ENCODE data around the gene SPDYE2.
"Not testable (repeated sequence)": the region's sequence is repeated elsewhere in the genome, so short reads cannot be mapped to it uniquely, and the experiment has no call there.

The SPDYE2 gene, protein sequence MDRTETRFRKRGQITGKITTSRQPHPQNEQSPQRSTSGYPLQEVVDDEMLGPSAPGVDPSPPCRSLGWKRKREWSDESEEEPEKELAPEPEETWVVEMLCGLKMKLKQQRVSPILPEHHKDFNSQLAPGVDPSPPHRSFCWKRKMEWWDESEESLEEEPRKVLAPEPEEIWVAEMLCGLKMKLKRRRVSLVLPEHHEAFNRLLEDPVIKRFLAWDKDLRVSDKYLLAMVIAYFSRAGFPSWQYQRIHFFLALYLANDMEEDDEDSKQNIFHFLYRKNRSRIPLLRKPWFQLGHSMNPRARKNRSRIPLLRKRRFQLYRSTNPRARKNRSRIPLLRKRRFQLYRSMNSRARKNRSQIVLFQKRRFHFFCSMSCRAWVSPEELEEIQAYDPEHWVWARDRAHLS

DNA sequence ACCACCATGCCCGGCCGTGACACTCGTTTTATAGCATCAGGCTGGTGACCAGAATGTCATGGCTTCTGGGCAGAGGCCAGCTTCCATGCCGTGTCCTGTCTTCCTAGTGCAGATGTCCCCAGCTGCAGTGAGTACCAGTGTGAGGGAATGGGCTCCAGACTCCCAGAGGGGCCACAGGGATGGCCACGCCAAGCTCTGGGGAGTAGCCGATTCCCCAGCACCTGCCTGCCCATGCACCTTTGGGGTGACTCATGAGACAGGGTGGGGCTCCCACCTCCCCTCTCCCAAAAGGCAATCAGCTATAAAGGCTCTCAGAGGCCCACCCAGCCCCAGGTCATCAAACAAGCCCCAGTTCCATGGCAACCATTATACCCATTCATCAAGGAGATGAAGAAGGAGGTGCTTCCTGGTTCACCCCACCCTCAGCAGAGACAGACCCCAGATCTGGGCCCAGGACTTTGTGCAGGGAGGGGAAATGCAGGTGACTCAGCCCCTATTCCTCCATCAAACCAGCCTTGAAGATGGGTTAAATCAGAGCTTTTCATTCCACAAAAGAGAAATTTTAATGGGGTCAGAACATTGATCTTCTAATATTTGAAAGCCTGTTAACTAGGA is at the start of gene SPDYE2:
Gene SPDYE2, plus strand, starts transcription at position 419 of the 615 bp plus-strand sequence. CDS start 2,030 bp downstream, outside the sequence.
- not testable (repeated sequence) for DNase-seq

DNA sequence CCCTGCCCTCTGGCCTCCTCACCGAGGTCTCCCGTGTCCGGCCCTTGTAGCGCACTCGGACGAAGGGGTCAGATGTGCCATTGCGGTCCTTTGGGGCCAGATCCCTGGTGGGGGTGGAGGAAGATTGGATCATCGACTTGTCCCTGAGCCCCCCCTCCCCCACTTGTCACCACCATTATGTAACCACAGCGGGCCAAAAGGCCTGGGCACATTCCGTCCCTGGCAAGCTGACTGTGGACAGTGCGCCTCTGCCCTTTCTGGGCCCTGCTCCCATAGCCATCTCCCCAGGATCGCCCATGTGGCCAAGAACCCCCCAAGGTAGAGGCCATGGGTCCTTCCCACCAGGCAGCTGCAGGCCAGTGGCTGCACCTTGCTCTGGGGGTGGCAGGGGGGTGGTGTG is 47.9 kb upstream of the SPDYE2 start:
- DNase-seq = not testable (repeated sequence)

DNA sequence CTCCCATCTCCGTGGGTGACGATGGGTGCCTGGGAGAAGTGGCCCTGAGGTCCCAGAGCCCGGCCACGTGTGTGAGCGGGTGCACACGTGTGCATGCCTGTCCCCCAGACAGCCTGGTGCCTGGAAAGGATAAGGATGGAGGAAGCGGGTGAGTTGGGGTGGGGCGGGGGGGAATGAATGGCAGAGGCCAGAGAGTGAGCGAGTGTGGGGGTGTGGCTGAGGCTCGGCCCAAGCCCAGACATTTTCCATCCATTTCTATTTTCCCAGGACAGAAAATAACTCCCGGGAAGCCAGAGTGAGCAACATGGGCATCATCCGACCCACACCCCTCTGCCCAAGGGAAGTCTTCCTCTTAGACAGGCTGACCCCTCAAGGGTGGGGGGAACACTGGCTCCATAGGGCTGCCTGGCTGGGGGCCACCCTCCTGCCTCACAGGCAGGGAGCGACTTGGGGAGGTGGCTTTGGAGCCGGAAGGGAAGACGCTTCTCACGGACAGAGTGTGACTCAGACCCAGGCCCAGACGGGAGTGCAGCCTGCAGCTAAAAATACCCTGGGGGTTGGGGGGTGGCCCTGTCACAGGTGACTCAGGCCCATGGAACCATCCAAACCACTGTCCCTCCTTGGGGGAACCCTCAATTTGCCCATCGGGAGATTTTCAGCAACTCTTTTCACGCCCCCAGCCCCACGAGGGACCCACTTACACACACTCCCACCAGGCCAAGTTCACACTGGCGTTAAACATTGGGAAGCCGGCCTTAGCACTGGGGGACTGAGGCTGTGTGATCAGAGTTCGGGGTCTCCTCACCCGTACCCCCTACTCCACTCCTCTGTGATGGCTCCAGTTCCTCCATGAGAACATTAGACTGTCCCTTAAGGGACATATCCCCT is 45.5 kb upstream of the SPDYE2 start:
- DNase-seq = not testable (repeated sequence)

DNA sequence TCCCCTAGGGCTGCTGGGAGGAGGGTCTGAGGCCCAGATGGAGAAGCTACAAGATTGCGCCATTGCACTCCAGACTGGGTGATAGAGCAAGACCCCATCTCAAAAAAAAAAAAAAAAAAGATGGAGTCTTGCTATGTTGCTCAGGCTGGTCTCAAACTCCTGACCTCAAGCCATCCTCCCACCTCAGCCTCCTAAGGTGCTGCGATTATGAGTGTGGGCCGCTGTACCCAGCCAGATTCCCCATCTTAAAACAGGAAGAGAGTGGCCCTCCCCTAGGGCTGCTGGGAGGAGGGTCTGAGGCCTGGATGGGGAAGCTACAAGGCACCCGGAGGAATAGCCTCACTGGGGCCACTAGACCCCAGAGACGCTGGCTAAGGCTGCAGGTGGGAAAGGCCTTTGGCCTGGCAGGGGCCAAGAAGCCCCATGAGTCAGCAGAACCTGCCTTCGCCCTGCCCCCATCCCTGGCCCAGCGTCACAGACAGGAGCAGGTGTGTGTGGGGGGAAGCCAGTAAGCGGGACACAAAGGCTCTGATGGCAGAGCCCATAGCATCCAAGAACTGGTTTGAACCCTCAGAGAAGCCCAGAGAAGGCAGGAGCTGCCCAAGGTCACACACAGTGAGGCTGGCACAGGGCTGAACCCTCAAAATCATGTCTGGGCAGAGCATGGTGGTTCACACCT is 43.5 kb upstream of the SPDYE2 start:
- DNase-seq = not testable (repeated sequence)

DNA sequence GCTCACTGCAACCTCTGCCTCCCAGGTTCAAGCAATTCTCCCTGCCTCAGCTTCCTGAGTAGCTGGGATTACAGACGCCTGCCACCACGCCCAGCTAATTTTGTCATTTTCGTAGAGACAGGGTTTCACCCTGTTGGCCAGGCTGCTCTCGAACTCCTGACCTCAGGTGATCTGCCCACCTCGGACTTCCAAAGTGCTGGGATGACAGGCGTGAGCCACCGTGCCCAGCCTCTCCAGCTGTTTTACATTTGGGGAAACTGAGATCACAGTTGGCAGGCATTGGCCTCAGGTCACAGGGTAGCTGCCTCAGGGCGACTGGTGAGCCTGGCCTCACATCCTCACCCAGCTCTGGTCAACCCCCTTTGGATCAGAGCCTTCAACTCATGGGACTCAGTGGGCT is 40.5 kb upstream of the SPDYE2 start:
- not testable (repeated sequence) for DNase-seq

DNA sequence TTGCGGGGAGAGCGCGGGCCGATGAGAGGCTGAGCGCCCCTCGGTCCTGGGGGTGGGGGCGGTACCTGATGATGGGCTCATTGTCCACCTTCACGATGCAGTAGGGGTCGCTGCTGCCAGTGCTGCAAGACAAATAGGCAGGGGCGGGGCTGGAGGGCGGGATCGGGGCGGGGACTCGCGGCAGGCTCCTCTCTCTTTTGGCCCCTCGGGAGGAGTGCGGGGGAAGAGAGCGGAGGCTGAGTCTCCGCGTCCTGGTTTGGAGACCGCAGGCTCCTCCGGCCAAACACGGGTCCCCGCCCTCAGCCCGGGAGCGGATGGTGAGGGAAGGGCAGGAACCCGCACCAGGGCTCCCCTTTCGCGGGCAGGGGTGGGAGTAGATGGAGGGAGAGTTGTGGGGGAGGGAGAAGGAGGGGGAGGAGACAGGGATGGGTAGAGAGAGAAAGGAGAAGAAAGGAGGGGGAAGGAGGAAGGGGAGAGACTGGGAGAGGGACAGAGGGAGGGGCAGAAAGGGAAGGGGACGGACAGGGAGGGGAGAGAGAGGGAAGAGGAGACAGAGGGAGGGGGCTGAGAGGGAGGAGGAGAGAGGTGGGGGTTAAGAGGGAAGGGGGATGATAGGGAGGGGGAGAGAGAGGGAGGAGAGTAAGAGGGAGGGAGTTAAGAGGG is 39.0 kb upstream of the SPDYE2 start:
- not testable (repeated sequence) for DNase-seq

DNA sequence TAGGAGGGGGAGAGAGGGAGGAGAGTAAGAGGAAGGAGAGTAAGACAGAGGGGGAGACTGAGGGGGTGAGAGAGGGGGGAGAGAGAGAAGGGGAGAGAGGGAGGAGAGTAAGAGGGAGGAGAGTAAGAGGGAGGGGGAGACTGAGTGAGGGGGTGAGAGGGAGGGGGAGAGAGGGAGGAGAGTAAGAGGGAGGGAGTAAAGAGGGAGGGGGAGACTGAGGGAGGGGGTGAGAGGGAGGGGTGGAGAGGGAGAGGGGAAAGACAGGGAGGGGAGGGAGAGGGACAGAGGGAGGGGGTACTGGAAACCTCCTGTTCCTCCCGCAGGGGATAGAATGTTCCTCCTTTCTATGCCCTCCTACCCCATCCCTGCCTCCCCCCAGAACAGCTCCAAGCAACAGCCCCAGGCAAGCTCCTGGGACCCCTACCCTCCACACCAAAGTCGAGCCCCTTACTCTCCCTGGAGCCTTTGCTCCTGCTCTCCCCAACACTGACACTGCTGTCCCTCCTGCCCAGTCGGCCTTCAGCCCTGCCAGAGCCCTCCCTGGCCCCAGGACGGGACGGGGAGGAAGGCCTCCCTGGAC is 38.3 kb upstream of the SPDYE2 start:
- DNase-seq = not testable (repeated sequence)

DNA sequence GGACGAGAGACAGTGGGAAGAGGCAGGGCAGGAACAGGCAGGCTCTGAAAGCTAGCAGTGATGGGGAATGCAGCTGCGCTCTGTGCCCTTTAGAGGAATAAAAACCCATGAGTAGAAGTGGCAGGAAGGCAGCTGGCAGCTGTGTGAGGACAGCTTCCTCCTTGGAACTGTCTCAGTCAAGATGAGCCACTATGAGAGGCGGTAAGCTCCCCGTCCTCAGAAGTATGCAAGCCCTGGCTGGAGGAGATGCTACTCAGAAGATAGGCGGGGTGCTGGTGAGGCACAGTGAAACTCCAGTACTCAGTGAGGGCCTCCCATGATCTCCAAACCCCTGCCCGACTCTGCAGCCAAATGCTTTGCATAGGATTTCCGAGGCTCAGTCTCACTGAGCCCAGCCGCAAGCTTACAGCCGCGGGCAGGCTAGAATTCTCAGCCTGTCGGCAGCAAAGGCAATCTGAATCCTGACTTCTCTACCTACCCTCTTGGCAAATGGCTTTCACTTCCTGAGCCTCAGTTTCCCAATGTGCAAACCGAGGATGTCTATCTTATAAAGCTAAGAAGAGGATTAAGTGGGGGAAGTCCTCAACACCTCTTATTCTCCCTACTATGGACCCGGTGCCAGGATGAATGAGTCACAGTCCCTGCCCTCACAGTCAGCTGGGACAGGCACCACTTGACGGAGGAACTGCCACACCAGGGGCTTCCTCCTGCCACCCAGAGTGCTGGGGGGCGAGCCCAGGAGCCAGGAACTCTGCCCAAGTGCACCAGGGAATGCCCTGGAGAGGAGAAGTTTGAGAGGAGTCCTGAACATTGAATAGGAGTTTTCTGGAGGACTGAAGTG is 35.9 kb upstream of the SPDYE2 start:
- not testable (repeated sequence) for DNase-seq

DNA sequence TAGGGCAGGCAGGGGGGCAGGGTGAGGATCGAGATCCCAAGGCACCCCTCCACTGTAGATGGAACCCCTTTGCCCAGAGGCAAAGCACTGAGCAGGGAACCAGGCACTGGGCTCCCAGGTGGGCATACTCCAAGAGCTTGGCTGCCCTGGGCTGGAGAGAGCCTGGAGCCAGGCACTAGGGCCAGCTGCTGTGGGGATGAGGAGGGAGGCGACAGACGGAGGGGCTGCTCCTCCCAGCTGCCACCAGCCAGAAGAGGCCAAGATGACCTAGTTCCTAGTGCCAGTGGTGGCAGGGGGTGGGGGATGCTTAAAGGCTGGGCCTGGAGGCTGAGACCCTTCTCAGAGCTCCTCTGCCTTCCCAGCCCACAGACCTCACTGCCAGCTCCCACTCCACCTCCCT is 35.1 kb upstream of the SPDYE2 start:
- DNase-seq = not testable (repeated sequence)

DNA sequence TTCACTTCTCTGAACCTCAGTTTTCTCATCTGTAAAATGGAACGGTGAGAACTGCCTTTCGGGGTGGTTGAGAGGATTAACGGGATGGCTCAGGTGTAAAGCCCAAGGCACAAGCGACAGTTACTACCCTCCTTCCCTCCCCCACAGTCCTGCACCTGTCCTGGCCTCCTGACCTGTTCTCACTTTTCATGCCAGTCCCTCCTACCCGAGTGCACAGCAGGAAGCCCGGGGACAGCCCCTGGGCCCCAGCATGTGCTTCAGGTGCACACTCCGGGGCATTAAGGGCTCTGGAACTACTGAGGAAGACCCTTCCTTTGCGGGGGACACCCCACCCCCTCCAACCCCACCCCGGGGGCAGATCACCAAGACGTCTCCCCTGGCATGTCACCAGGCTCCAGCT is 34.1 kb upstream of the SPDYE2 start:
- DNase-seq = not testable (repeated sequence)

DNA sequence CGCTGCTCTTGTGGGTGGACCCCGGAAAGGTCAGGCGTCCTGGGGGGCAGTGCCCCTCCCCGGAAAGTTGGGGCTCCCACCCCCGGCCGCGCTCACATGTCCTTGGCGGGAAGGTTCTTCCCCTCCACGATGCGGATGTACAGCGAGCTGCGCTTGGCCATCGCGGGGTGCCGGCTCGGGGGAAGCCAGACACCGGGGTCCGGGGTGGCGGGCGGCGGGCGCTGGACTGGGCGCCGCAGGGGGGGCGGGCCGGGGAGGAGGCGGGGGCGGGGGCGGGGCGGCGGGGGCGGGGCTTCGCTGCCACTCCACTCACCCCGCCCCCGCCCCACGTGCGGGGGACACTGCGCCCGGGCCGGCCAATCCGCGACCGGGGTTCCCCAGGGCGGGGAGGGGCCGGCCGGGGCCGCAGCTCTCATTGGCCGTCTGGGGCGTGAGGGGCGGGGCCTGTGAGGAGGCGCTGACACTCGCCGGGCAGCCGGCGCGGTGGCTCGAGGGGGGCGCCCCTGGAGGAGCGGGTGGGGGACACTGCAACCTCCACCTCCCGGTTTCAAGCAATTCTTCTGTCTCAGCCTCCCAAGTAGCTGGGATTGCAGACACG is 33.4 kb upstream of the SPDYE2 start, which contains the start of gene RASA4B:
Gene RASA4B, minus strand, starts transcription at position 228 of the 598 bp plus-strand sequence. Its CDS starts 67 bp downstream, at position 161.
- DNase-seq = not testable (repeated sequence)

DNA sequence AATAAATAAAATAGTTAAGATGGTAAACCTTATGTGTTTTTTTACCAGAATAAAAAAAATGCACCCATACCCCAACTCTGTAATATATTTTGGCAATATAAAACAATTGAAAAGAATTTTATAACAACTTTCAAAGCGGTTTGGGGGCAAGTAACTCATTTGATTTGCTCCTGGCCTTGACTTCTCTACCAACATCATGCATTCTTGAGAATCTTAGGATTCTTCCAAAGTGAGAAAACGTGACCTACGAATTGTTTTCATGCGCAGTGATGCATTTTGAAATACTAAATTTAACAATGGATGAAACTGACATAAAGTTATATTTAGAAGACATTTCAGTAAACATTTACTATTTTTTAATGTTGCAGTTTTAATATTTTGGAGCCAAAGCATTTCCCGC is 30.2 kb upstream of the SPDYE2 start:
- DNase-seq = not testable (repeated sequence)

DNA sequence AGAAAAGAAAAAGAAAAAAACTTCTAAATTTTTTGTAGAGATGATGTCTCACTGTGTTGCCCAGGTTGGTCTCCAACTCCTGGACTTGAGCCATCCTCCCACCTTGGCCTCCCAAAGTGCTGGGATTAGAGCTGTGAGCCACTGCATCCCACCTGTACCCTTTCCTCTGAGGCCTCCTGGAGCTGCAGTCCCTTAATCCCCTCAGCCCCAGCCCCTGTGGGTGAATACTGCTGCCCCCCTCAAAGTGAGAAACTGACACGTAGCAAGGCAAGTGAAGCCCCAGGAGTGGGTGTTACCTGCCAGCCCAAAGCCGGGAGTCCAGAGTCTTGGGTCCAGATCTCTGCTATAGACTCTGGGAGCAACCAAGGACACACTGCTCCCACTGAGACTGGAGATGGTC is 26.2 kb upstream of the SPDYE2 start:
- not testable (repeated sequence) for DNase-seq

DNA sequence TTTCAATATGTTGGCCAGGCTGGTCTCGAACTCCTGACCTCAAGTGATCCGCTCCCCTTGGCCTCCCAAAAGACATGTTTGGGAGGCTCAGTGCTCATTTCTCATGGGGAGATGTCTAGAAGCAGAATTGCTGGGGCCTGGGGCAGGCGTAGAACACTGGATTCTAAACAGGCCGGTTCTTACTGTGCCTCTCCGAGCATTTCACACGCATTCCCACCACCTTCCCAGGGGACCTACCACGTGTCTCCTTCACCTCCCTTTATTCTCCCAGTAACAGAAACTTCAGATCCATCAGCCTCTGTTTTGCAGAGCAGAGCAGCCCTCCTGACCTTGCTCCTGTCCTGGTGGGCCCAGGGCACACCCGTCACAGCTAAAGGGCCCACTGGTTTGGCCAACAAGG is 23.8 kb upstream of the SPDYE2 start:
- DNase-seq = not testable (repeated sequence)

DNA sequence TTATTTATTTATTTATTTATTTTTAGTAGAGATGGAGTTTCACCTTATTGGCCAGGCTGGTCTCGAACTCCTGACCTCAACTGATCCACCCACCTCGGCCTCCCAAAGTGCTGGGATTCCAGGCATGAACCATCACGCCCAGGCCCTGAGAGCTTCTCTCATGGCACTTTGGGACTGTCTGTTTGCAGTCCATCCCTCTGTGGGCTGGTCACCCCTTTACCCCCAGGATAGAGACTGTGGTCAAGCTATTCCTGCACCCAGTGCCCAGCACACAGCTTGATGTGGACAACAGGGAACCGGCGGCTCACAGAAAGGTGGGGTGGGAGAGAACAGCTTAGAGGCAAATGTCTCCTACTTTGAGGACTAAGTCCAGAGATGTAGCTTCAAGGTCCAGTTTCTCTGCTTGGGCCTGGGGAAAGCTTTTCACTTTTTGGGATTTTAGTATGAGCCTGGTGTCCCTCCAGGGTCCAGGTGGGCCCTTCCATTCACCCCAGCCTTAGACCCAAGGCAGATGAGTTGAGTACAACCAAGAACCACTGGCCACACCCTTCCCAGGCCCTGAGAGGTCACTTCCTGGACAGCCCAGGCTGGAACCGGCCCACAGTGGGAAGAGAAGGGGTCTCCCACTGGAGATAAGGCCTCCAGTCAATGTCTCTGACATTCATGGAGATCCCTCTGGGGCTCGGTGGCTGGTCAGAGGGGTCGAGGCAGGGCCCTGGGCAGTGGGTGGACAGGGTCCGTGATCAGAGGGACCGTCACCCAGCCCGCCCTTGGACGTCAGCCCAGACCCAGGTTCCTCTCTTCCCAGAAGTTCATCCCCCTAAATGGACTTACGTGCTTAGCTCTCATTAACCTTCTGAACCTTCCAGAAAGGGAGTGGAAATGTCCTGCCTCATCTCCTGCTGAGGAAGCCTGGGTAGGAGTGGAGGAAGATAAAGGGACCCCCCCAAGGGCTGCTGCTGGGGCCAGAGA is 22.9 kb upstream of the SPDYE2 start:
- not testable (repeated sequence) for DNase-seq

DNA sequence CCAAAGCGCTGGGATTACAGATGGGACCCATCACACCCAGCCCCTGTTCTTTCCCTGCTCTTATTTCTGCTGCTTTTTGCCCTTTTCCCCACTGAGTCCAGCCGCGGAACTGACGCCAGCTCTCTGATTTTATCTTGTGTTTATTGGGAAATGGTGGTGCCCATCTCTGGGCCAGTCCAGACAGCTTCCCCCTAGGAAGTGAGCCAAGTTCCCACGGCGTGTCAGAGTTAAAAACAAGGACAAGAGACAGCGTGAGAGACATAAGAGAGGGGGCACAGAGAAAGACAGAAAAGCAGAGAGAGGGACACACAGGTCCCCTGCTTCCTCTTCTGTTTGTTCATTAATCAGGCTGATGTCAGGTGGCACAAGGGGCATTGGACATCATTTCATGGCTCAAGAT is 19.4 kb upstream of the SPDYE2 start:
- DNase-seq = not testable (repeated sequence)

DNA sequence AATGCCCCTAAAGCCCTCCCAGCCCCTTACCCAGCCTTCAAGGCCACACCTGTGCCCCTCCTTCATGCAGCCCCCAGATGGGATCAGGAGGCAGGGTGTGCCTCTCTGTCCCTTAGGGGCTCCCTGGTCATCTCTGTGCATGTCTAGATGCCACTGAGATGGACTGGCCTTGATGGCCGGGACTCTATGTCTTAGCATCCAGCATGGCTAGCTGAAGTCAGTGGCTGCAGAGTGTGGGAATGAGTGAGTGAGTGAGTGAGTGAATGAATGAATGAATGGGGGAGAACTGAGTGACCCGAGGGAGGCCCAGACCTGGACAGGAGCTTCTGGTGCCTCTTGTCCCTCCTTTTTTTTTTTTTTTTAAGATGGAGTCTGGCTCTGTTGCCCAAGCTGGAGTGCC is 18.9 kb upstream of the SPDYE2 start:
- DNase-seq = not testable (repeated sequence)

DNA sequence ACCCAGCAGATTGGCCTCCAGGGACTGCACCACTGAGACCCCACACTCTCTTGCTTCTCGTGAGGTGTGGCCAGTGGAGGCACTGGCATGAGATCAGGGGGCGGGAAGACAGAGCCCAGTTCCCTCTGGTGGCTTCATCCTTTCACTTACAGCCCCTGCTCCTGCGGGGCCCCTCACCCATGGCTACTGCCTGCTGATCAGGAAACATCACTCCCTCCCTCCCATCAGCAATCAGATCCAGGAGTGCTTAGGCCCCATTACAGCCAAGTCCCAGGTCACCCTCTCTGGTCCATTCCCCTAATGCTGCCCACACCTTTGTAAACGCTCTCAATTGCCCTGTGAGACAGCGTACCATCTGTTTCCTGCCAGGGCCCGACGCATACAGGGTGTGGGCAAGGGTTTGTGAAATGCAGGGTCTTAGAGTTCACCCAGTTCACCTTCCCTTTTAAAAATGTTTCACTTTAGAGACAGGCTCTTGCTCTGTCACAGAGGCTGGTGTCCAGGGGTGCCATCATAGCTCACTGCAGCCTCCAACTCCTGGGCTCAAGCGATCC is 15.9 kb upstream of the SPDYE2 start:
- not testable (repeated sequence) for DNase-seq

Measured in DMS79 treated with DMSO at 0.1 percent for 48 hours (cell line).